HepG2 (cell line): Measurements from ENCODE around the gene PRKAG3. TPM values are rescaled to one million over a fixed set of nuclear protein-coding genes. Genes with fewer than 3 reads are reported as not detected.

Experiments
- ATAC-seq: fragments of 200-7000 bp; cut with Tn5 transposase; 3 replicates; pipeline ENCODE4 v1.9.1; 2020; ENCODE audit warnings: mild to moderate bottlenecking, moderate library complexity
- BruUV-seq: library from RNA; stranded (reverse); fragments of 400-500 nt; replicated peaks from 2 replicates; lab custom pipeline; 2021; lab: Mats Ljungman, UMichigan
- CTCF ChIA-PET: fragments of 300-600 bp; formaldehyde crosslinking; extraction: SDS; loops from one replicate; lab custom pipeline; 2021; ENCODE audit warnings: low total read pairs, inconsistent platforms, low intra/inter-chr PET ratio; lab: Yijun Ruan, JAX
- POLR2A ChIA-PET: fragments of 350-600 bp; sonication (Branson Sonifier 250); formaldehyde crosslinking; loops from one replicate; lab custom pipeline; 2020; ENCODE audit warnings: antibody characterized with exemption, inconsistent platforms; lab: Yijun Ruan, JAX
- DNase-seq: peaks from one replicate; pipeline ENCODE4 v3.0.0-alpha.2; 2015; ENCODE audit warnings: low spot score
- FAIRE-seq: peaks from 3 replicates; lab custom pipeline; 2011; peaks lifted over from hg19 to GRCh38; lab: Jason Lieb, UNC
- H2AFZ ChIP-seq: one replicate; pipeline ENCODE4 v1.6.1; 2011; ENCODE audit warnings: low read length, inconsistent platforms
- H3K27ac ChIP-seq: fragments of 300-600 bp; 3 replicates; pipeline ENCODE4 v1.8.0; 2011; ENCODE audit warnings: mixed run types, mild to moderate bottlenecking, mixed read lengths, low read length, inconsistent platforms; ENCODE audit not compliant: insufficient read depth; ENCODE audit errors: extremely low read length
- H3K27me3 ChIP-seq, 2 experiments: fragments of 200-600 bp in 1 of 2; 2 replicates in 1 of 2; 3 replicates in 1 of 2; pipeline versions ENCODE4 v1.6.0 to v1.8.0; 2011; ENCODE audit warnings: low read length in 2 of 2, mild to moderate bottlenecking in 2 of 2, moderate library complexity in 2 of 2, inconsistent platforms in 1 of 2; ENCODE audit not compliant: insufficient read depth in 2 of 2, control insufficient read depth in 1 of 2
- H3K36me3 ChIP-seq, 2 experiments: fragments of 200-600 bp in 1 of 2; replicated peaks in 1 of 2; 2 replicates in 1 of 2; 3 replicates in 1 of 2; pipeline versions ENCODE4 v1.5.1 to v1.8.0; 2011; ENCODE audit warnings: low read length in 2 of 2, inconsistent platforms in 1 of 2; ENCODE audit not compliant: insufficient read depth in 2 of 2, control insufficient read depth in 1 of 2
- H3K4me1 ChIP-seq: 2 replicates; pipeline ENCODE4 v1.5.1; 2012; ENCODE audit warnings: low read length, inconsistent platforms; ENCODE audit not compliant: insufficient read depth
- H3K4me2 ChIP-seq: 2 replicates; pipeline ENCODE4 v1.6.0; 2011; ENCODE audit warnings: low read depth, low read length, inconsistent platforms
- H3K4me3 ChIP-seq, 3 experiments: fragments of 200-600 bp in 1 of 3; sonication (generic), shearing (Covaris generic) in 1 of 3; replicated peaks in 1 of 3; 2 replicates each; pipeline ENCODE4 v1.5.1; 2011 to 2016; ENCODE audit warnings: low read length in 3 of 3, inconsistent platforms in 2 of 3, low read depth in 2 of 3, mild to moderate bottlenecking in 2 of 3, control low read depth in 1 of 3, mixed read lengths in 1 of 3; ENCODE audit not compliant: insufficient read depth in 1 of 3
- H3K79me2 ChIP-seq: one replicate; pipeline ENCODE4 v1.6.1; 2011; ENCODE audit warnings: low read length, inconsistent platforms; ENCODE audit not compliant: insufficient read depth
- H3K9ac ChIP-seq: 2 replicates; pipeline ENCODE4 v1.6.0; 2011; ENCODE audit warnings: mild to moderate bottlenecking, low read depth, low read length, inconsistent platforms; ENCODE audit not compliant: insufficient read depth
- H3K9me3 ChIP-seq: 2 replicates; pipeline ENCODE4 v1.5.1; 2012; ENCODE audit warnings: mild to moderate bottlenecking, low read length
- H4K20me1 ChIP-seq: 2 replicates; pipeline ENCODE4 v1.6.0; 2011; ENCODE audit warnings: inconsistent platforms, mild to moderate bottlenecking, low read length, moderate library complexity; ENCODE audit not compliant: insufficient read depth
- EZH2 ChIP-seq: conservative IDR thresholded peaks from 2 replicates; pipeline ENCODE4 v1.6.1; 2012; ENCODE audit warnings: mild to moderate bottlenecking, low read depth, low read length, moderate library complexity
- MED1 ChIP-seq: sonication (generic); formaldehyde crosslinking; IDR thresholded peaks from 2 replicates; pipeline ENCODE4 v1.4.0; 2020; ENCODE audit warnings: missing genetic modification reagents
- NCOA1 ChIP-seq: sonication (generic); formaldehyde crosslinking; IDR thresholded peaks from 2 replicates; pipeline ENCODE4 v1.9.0; 2021; ENCODE audit warnings: missing genetic modification reagents
- PITX1 ChIP-seq: sonication (generic); formaldehyde crosslinking; IDR thresholded peaks from 2 replicates; pipeline ENCODE4 v1.5.1; 2020; ENCODE audit warnings: mild to moderate bottlenecking, missing genetic modification reagents
- SIX4 ChIP-seq: sonication (generic); formaldehyde crosslinking; IDR thresholded peaks from 2 replicates; pipeline ENCODE4 v1.4.0; 2020; ENCODE audit warnings: missing genetic modification reagents
- ZNF788 ChIP-seq: sonication (generic); formaldehyde crosslinking; IDR thresholded peaks from 2 replicates; pipeline ENCODE4 v1.5.0; 2020; ENCODE audit warnings: mild to moderate bottlenecking, missing genetic modification reagents, borderline replicate concordance
- WGBS: methylation state at CpG from one replicate; pipeline ENCODE4 v1.1.6; 2017; ENCODE audit warnings: low lambda C conversion rate; 5-methylcytosine and 5-hydroxymethylcytosine counted together
- in situ Hi-C: cut with HindIII; loops from 2 replicates; pipeline ENCODE4 v1.10.0; 2017; ENCODE audit warnings: low pct_unique_long_range_greater_than_20kb; ENCODE audit not compliant: extremely low pct_ligation_motif_present
- intact Hi-C: fragments of 100-400 bp; cut with micrococcal nuclease; formaldehyde crosslinking; loops from one replicate; pipeline ENCODE4 v1.10.0; 2022; ENCODE audit not compliant: unreplicated experiment
- polyA plus RNA-seq, 8 experiments: library from polyadenylated mRNA; depleted of rRNA in 3 of 8; stranded (reverse) in 7 of 8; unstranded in 1 of 8; fragments of >200 nt; fragmentation: Illumina TruSeq in 4 of 8; extraction: Trizol in 4 of 8; gene quantifications; 2 replicates each; pipeline versions ENCODE4 v1.2.1 to v1.2.3, GENCODE V29; 2011 to 2016; ENCODE audit warnings: low read depth in 4 of 8, missing spikeins in 1 of 8, mixed read lengths in 1 of 8; ENCODE audit not compliant: insufficient read depth in 1 of 8
- total RNA-seq, 5 experiments: library from RNA; depleted of rRNA; stranded (reverse); fragments of >200 nt; fragmentation: Illumina TruSeq; extraction: Trizol; gene quantifications; 2 replicates each; pipeline ENCODE4 v1.2.3, GENCODE V29; 2016; ENCODE audit warnings: low read depth in 1 of 5
- TF ChIP-seq, protein P1 (sequence below): sonication (generic); formaldehyde crosslinking; IDR thresholded peaks from 2 replicates; pipeline ENCODE4 v1.4.0; 2020; ENCODE audit warnings: missing genetic modification reagents
- TF ChIP-seq, protein P2 (sequence below): sonication (generic); formaldehyde crosslinking; IDR thresholded peaks from 2 replicates; pipeline ENCODE4 v1.4.0; 2020; ENCODE audit warnings: missing genetic modification reagents
- TF ChIP-seq, protein P3 (sequence below): sonication (generic); formaldehyde crosslinking; IDR thresholded peaks from 2 replicates; pipeline ENCODE4 v1.8.1; 2023; ENCODE audit warnings: mild to moderate bottlenecking, moderate library complexity, missing genetic modification reagents
- TF ChIP-seq, protein P4 (sequence below): sonication (generic); formaldehyde crosslinking; conservative IDR thresholded peaks from 2 replicates; pipeline ENCODE4 v1.4.0; 2020; ENCODE audit warnings: missing genetic modification reagents
- TF ChIP-seq, protein P5 (sequence below): sonication (generic); formaldehyde crosslinking; IDR thresholded peaks from 2 replicates; pipeline ENCODE4 v1.4.0; 2020; ENCODE audit warnings: missing genetic modification reagents, borderline replicate concordance

Gene PRKAG3
- total and polyA plus RNA-seq, 2 of the 13 experiments (the other 11 are each of a cell fraction or from before 2014, with no cell fraction given), result not detected

DNA sequence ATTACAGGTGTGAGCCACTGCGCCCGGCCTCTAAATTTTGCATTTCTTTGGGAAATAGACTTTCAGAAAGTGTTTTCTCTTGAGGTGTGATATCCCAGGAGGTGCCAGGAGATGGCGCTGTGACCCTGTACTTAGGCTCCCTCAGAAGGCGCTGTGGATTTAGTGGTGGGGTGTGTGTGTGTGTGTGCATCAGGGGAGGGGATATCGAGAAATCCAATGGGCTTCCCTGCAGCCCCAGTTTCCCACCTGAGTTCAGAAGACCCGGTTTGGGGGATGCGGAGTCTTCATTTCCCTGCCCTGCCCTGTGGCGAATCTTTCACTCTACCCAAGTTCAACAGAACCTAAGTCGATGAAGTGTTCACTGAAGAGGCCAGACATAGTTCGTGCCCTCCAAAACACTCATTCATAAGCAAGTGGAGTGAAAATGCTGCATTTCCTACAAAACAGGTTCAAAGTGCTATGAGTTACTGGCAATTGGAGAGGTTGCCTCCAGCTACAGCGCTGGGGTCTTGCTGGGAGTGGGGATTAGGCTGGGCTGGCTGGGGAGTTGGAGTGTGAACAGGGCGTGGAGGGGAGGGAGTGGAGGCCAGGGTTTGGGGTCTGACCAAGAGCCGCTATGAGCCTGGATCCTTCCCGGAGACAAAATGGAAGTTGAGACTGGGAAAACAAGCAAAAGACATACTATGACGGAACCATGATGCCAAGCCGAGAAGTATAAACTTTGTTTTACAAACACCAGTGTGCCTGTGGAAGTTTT lies 21.5 kb upstream of the PRKAG3 start:
- no TSS peak for BruUV-seq
- intact Hi-C loops, result loop anchor here (1.0 kb wide), 1 partner anchor 45 kb away; no protein-coding TSS in a partner anchor
- TF ChIP-seq ZNF788 (no peak; the same call in 1 of the 2 replicates), NCOA1 (CRISPR knock-in tag) (no peak), SIX4 (CRISPR knock-in tag) (no peak), MED1 (0 out of 2 replicates have a peak, but pooled peaks have one; percentile 19), PITX1 (CRISPR knock-in tag) (peak; percentile 17; the same call in 1 of the 2 replicates), EZH2 (peak; percentile 67; the same call in 1 of the 2 replicates)
- TF ChIP-seq, protein P1, sequence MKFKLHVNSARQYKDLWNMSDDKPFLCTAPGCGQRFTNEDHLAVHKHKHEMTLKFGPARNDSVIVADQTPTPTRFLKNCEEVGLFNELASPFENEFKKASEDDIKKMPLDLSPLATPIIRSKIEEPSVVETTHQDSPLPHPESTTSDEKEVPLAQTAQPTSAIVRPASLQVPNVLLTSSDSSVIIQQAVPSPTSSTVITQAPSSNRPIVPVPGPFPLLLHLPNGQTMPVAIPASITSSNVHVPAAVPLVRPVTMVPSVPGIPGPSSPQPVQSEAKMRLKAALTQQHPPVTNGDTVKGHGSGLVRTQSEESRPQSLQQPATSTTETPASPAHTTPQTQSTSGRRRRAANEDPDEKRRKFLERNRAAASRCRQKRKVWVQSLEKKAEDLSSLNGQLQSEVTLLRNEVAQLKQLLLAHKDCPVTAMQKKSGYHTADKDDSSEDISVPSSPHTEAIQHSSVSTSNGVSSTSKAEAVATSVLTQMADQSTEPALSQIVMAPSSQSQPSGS (CRISPR knock-in tag), result no peak
- TF ChIP-seq, protein P2, sequence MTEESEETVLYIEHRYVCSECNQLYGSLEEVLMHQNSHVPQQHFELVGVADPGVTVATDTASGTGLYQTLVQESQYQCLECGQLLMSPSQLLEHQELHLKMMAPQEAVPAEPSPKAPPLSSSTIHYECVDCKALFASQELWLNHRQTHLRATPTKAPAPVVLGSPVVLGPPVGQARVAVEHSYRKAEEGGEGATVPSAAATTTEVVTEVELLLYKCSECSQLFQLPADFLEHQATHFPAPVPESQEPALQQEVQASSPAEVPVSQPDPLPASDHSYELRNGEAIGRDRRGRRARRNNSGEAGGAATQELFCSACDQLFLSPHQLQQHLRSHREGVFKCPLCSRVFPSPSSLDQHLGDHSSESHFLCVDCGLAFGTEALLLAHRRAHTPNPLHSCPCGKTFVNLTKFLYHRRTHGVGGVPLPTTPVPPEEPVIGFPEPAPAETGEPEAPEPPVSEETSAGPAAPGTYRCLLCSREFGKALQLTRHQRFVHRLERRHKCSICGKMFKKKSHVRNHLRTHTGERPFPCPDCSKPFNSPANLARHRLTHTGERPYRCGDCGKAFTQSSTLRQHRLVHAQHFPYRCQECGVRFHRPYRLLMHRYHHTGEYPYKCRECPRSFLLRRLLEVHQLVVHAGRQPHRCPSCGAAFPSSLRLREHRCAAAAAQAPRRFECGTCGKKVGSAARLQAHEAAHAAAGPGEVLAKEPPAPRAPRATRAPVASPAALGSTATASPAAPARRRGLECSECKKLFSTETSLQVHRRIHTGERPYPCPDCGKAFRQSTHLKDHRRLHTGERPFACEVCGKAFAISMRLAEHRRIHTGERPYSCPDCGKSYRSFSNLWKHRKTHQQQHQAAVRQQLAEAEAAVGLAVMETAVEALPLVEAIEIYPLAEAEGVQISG (CRISPR knock-in tag), result peak; percentile 34; the same call in 1 of the 2 replicates
- TF ChIP-seq, protein P3, sequence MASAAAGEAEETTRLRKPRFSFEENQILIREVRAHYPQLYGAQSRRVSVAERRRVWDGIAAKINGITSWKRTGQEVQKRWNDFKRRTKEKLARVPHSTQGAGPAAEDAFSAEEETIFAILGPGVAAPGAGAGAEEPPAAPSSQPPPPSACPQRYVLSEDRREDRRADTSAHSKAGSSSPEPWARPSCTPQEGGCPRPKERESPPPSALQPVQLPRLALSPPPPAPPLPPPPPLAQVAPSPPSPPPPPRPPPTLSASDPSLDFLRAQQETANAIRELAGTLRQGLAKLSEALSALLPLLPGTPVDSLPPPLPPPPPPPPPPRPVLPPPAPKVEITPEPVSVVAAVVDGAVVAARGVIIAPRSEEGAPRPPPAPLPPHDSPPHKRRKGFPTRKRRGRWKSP (CRISPR knock-in tag), result peak; percentile 33; the same call in 1 of the 2 replicates
- TF ChIP-seq, protein P4, sequence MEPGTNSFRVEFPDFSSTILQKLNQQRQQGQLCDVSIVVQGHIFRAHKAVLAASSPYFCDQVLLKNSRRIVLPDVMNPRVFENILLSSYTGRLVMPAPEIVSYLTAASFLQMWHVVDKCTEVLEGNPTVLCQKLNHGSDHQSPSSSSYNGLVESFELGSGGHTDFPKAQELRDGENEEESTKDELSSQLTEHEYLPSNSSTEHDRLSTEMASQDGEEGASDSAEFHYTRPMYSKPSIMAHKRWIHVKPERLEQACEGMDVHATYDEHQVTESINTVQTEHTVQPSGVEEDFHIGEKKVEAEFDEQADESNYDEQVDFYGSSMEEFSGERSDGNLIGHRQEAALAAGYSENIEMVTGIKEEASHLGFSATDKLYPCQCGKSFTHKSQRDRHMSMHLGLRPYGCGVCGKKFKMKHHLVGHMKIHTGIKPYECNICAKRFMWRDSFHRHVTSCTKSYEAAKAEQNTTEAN (CRISPR knock-in tag), result 0 out of 2 replicates have a peak, but pooled peaks have one; percentile 23
- TF ChIP-seq, protein P5, sequence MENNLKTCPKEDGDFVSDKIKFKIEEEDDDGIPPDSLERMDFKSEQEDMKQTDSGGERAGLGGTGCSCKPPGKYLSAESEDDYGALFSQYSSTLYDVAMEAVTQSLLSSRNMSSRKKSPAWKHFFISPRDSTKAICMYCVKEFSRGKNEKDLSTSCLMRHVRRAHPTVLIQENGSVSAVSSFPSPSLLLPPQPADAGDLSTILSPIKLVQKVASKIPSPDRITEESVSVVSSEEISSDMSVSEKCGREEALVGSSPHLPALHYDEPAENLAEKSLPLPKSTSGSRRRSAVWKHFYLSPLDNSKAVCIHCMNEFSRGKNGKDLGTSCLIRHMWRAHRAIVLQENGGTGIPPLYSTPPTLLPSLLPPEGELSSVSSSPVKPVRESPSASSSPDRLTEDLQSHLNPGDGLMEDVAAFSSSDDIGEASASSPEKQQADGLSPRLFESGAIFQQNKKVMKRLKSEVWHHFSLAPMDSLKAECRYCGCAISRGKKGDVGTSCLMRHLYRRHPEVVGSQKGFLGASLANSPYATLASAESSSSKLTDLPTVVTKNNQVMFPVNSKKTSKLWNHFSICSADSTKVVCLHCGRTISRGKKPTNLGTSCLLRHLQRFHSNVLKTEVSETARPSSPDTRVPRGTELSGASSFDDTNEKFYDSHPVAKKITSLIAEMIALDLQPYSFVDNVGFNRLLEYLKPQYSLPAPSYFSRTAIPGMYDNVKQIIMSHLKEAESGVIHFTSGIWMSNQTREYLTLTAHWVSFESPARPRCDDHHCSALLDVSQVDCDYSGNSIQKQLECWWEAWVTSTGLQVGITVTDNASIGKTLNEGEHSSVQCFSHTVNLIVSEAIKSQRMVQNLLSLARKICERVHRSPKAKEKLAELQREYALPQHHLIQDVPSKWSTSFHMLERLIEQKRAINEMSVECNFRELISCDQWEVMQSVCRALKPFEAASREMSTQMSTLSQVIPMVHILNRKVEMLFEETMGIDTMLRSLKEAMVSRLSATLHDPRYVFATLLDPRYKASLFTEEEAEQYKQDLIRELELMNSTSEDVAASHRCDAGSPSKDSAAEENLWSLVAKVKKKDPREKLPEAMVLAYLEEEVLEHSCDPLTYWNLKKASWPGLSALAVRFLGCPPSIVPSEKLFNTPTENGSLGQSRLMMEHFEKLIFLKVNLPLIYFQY (CRISPR knock-in tag), result 0 out of 2 replicates have a peak, but pooled peaks have one; percentile 48

More for the DNA sequence above, 21.5 kb upstream of the PRKAG3 start:
- no peak overlapping the region for H2AFZ ChIP-seq
- no peak overlapping the region for H3K9ac ChIP-seq
- ChIA-PET POLR2A (no interaction called here), CTCF (interaction anchor here (0.6 to 2.5 kb wide), 3 partner anchors 23 to 205 kb away, joined by 3 to 32 read pairs (median 9); no protein-coding TSS in a partner anchor)
- 23% methylated on average over 16 of the region's 16 CpGs for WGBS
- peaks cover 30% of the 10 kb centered on the region for H3K4me1 ChIP-seq
- H3K4me2 ChIP-seq, result peak overlapping the region; percentile 40; the same call in 1 of the 2 replicates
- DNase-seq (peak; percentile 61), ATAC-seq (peak; percentile 69), FAIRE-seq (peak; percentile 95)
- no peaks in the 10 kb centered on the region; the same call in 1 of the 2 replicates for H4K20me1 ChIP-seq
- H3K27me3 ChIP-seq, result peaks cover 8 to 74% of the 10 kb centered on the region in 2 experiments; a peak in 4 of 5 replicates
- no peaks in the 10 kb centered on the region for H3K79me2 ChIP-seq
- no peak overlapping the region for H3K27ac ChIP-seq
- no peak overlapping the region for H3K4me3 ChIP-seq
- no peaks in the 10 kb centered on the region for H3K9me3 ChIP-seq
- no peaks in the 10 kb centered on the region for H3K36me3 ChIP-seq
- in situ Hi-C loops, result no loop called here
